Measurements from ENCODE around the gene ACADSB. TPM values are rescaled to one million over a fixed set of nuclear protein-coding genes. Genes with fewer than 3 reads are reported as not detected.

ACADSB gene
- total RNA-seq, 1 experiment from 2014 or later: 14.5 TPM

DNA sequence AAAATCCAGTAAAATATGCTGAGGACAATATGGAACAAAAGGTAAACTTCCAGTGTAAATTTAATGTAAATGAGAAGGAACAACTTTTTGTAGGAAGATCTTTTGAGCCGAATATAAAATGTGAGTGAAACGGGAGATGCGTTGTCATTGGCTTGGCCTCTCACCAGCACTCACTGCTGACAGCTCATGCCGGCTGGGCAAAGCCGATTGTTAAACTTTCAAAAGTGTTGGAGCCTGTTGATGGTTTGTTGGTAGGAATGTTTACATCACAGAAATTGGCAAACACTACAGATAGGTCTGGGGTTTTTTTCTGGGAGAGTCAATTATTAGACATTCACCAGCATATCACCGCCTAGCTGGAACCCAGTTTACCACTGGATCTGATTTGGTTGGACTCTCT is 22.5 kb upstream of the ACADSB start:
- Mint-ChIP-seq H3K4me1 (peaks cover 2% of the 10 kb centered on the region; the same call in 1 of the 2 replicates), H3K27me3 (ENCODE audit: low read depth) (no peaks in the 10 kb centered on the region), H3K9me3 (no peaks in the 10 kb centered on the region), H3K4me3 (no peak overlapping the region), H3K36me3 (no peaks in the 10 kb centered on the region), H3K27ac (no peak overlapping the region)
- ATAC-seq (no peak), DNase-seq (ENCODE audit: low spot score) (no peak)
- TF ChIP-seq KAT7 (CRISPR knock-in tag; IDR thresholded peaks at IDR 0.05; ENCODE audit: borderline replicate concordance): no peak
- TF ChIP-seq, protein P1, sequence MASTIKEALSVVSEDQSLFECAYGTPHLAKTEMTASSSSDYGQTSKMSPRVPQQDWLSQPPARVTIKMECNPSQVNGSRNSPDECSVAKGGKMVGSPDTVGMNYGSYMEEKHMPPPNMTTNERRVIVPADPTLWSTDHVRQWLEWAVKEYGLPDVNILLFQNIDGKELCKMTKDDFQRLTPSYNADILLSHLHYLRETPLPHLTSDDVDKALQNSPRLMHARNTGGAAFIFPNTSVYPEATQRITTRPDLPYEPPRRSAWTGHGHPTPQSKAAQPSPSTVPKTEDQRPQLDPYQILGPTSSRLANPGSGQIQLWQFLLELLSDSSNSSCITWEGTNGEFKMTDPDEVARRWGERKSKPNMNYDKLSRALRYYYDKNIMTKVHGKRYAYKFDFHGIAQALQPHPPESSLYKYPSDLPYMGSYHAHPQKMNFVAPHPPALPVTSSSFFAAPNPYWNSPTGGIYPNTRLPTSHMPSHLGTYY (CRISPR knock-in tag; IDR thresholded peaks at IDR 0.05): no peak
- TF ChIP-seq, protein P2, sequence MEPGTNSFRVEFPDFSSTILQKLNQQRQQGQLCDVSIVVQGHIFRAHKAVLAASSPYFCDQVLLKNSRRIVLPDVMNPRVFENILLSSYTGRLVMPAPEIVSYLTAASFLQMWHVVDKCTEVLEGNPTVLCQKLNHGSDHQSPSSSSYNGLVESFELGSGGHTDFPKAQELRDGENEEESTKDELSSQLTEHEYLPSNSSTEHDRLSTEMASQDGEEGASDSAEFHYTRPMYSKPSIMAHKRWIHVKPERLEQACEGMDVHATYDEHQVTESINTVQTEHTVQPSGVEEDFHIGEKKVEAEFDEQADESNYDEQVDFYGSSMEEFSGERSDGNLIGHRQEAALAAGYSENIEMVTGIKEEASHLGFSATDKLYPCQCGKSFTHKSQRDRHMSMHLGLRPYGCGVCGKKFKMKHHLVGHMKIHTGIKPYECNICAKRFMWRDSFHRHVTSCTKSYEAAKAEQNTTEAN (CRISPR knock-in tag; IDR thresholded peaks at IDR 0.05): no peak
- no peak for TF ChIP-seq CREB1 (CRISPR knock-in tag; IDR thresholded peaks at IDR 0.05)
- no peak for TF ChIP-seq GTF2I (CRISPR knock-in tag; conservative IDR thresholded peaks at IDR 0.05)
- TF ChIP-seq TCF7 (CRISPR knock-in tag; IDR thresholded peaks at IDR 0.05; ENCODE audit: low read depth): no peak
- TF ChIP-seq, protein P3, sequence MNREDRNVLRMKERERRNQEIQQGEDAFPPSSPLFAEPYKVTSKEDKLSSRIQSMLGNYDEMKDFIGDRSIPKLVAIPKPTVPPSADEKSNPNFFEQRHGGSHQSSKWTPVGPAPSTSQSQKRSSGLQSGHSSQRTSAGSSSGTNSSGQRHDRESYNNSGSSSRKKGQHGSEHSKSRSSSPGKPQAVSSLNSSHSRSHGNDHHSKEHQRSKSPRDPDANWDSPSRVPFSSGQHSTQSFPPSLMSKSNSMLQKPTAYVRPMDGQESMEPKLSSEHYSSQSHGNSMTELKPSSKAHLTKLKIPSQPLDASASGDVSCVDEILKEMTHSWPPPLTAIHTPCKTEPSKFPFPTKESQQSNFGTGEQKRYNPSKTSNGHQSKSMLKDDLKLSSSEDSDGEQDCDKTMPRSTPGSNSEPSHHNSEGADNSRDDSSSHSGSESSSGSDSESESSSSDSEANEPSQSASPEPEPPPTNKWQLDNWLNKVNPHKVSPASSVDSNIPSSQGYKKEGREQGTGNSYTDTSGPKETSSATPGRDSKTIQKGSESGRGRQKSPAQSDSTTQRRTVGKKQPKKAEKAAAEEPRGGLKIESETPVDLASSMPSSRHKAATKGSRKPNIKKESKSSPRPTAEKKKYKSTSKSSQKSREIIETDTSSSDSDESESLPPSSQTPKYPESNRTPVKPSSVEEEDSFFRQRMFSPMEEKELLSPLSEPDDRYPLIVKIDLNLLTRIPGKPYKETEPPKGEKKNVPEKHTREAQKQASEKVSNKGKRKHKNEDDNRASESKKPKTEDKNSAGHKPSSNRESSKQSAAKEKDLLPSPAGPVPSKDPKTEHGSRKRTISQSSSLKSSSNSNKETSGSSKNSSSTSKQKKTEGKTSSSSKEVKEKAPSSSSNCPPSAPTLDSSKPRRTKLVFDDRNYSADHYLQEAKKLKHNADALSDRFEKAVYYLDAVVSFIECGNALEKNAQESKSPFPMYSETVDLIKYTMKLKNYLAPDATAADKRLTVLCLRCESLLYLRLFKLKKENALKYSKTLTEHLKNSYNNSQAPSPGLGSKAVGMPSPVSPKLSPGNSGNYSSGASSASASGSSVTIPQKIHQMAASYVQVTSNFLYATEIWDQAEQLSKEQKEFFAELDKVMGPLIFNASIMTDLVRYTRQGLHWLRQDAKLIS (CRISPR knock-in tag; IDR thresholded peaks at IDR 0.05; ENCODE audit: borderline replicate concordance): no peak
- TF ChIP-seq ETV6 (CRISPR knock-in tag; IDR thresholded peaks at IDR 0.05): no peak
- no peak for TF ChIP-seq FOXK1 (CRISPR knock-in tag; IDR thresholded peaks at IDR 0.05)
- TF ChIP-seq, protein P4, sequence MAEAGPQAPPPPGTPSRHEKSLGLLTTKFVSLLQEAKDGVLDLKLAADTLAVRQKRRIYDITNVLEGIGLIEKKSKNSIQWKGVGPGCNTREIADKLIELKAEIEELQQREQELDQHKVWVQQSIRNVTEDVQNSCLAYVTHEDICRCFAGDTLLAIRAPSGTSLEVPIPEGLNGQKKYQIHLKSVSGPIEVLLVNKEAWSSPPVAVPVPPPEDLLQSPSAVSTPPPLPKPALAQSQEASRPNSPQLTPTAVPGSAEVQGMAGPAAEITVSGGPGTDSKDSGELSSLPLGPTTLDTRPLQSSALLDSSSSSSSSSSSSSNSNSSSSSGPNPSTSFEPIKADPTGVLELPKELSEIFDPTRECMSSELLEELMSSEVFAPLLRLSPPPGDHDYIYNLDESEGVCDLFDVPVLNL (CRISPR knock-in tag; IDR thresholded peaks at IDR 0.05; ENCODE audit: borderline replicate concordance, low read depth): no peak
- TF ChIP-seq, protein P5, sequence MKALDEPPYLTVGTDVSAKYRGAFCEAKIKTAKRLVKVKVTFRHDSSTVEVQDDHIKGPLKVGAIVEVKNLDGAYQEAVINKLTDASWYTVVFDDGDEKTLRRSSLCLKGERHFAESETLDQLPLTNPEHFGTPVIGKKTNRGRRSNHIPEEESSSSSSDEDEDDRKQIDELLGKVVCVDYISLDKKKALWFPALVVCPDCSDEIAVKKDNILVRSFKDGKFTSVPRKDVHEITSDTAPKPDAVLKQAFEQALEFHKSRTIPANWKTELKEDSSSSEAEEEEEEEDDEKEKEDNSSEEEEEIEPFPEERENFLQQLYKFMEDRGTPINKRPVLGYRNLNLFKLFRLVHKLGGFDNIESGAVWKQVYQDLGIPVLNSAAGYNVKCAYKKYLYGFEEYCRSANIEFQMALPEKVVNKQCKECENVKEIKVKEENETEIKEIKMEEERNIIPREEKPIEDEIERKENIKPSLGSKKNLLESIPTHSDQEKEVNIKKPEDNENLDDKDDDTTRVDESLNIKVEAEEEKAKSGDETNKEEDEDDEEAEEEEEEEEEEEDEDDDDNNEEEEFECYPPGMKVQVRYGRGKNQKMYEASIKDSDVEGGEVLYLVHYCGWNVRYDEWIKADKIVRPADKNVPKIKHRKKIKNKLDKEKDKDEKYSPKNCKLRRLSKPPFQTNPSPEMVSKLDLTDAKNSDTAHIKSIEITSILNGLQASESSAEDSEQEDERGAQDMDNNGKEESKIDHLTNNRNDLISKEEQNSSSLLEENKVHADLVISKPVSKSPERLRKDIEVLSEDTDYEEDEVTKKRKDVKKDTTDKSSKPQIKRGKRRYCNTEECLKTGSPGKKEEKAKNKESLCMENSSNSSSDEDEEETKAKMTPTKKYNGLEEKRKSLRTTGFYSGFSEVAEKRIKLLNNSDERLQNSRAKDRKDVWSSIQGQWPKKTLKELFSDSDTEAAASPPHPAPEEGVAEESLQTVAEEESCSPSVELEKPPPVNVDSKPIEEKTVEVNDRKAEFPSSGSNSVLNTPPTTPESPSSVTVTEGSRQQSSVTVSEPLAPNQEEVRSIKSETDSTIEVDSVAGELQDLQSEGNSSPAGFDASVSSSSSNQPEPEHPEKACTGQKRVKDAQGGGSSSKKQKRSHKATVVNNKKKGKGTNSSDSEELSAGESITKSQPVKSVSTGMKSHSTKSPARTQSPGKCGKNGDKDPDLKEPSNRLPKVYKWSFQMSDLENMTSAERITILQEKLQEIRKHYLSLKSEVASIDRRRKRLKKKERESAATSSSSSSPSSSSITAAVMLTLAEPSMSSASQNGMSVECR (CRISPR knock-in tag; IDR thresholded peaks at IDR 0.05; ENCODE audit: borderline replicate concordance): no peak
- no peak for TF ChIP-seq NFYB (CRISPR knock-in tag; conservative IDR thresholded peaks at IDR 0.05; ENCODE audit: low read depth)
- TF ChIP-seq, protein P6, sequence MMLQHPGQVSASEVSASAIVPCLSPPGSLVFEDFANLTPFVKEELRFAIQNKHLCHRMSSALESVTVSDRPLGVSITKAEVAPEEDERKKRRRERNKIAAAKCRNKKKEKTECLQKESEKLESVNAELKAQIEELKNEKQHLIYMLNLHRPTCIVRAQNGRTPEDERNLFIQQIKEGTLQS (CRISPR knock-in tag; conservative IDR thresholded peaks at IDR 0.05): no peak
- TF ChIP-seq, protein P7, sequence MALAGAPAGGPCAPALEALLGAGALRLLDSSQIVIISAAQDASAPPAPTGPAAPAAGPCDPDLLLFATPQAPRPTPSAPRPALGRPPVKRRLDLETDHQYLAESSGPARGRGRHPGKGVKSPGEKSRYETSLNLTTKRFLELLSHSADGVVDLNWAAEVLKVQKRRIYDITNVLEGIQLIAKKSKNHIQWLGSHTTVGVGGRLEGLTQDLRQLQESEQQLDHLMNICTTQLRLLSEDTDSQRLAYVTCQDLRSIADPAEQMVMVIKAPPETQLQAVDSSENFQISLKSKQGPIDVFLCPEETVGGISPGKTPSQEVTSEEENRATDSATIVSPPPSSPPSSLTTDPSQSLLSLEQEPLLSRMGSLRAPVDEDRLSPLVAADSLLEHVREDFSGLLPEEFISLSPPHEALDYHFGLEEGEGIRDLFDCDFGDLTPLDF (CRISPR knock-in tag; IDR thresholded peaks at IDR 0.05): no peak
- TF ChIP-seq ZNF263 (CRISPR knock-in tag; IDR thresholded peaks at IDR 0.05; ENCODE audit: low read depth): no peak
- no peak for TF ChIP-seq ZNF396 (CRISPR knock-in tag; IDR thresholded peaks at IDR 0.05; ENCODE audit: borderline replicate concordance)
- TF ChIP-seq TEAD1 (CRISPR knock-in tag; IDR thresholded peaks at IDR 0.05): no peak
- TF ChIP-seq TP53 (CRISPR knock-in tag; IDR thresholded peaks at IDR 0.05): no peak
- TF ChIP-seq, protein P8, sequence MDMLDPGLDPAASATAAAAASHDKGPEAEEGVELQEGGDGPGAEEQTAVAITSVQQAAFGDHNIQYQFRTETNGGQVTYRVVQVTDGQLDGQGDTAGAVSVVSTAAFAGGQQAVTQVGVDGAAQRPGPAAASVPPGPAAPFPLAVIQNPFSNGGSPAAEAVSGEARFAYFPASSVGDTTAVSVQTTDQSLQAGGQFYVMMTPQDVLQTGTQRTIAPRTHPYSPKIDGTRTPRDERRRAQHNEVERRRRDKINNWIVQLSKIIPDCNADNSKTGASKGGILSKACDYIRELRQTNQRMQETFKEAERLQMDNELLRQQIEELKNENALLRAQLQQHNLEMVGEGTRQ (CRISPR knock-in tag; IDR thresholded peaks at IDR 0.05): no peak
- TF ChIP-seq, protein P9, sequence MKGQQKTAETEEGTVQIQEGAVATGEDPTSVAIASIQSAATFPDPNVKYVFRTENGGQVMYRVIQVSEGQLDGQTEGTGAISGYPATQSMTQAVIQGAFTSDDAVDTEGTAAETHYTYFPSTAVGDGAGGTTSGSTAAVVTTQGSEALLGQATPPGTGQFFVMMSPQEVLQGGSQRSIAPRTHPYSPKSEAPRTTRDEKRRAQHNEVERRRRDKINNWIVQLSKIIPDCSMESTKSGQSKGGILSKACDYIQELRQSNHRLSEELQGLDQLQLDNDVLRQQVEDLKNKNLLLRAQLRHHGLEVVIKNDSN (CRISPR knock-in tag; IDR thresholded peaks at IDR 0.05): no peak
- ChIA-PET POLR2A (no interaction called here), CTCF (no interaction called here)
